HFFc6 (cell line): ENCODE data around the gene RAB31. TPM values are rescaled to one million over a fixed set of nuclear protein-coding genes. Genes with fewer than 3 reads are reported as not detected.
"Not testable (repeated sequence)": the region's sequence is repeated elsewhere in the genome, so short reads cannot be mapped to it uniquely, and the experiment has no call there.

Experiments used
- DNase-seq: peaks from one replicate; pipeline ENCODE4 v3.0.0-alpha.2; 2018
- H3K27ac Mint-ChIP-seq: 2 replicates; pipeline ENCODE4 v1.8.0; 2020; ENCODE audit warnings: mild to moderate bottlenecking, mixed read lengths
- H3K27me3 Mint-ChIP-seq: 2 replicates; pipeline ENCODE4 v1.8.0; 2021; ENCODE audit warnings: mild to moderate bottlenecking, moderate library complexity, mixed read lengths; ENCODE audit not compliant: insufficient read depth
- H3K36me3 Mint-ChIP-seq: 2 replicates; pipeline ENCODE4 v1.8.0; 2021; ENCODE audit warnings: low read depth, mixed read lengths
- H3K4me1 Mint-ChIP-seq: 2 replicates; pipeline ENCODE4 v1.8.0; 2020; ENCODE audit warnings: low read depth, mixed read lengths
- H3K4me3 Mint-ChIP-seq: 2 replicates; pipeline ENCODE4 v1.8.0; 2020; ENCODE audit warnings: mild to moderate bottlenecking, moderate library complexity, mixed read lengths
- H3K9me3 Mint-ChIP-seq: 2 replicates; pipeline ENCODE4 v1.8.0; 2020; ENCODE audit warnings: mild to moderate bottlenecking, mixed read lengths
- CTCF ChIP-seq: fragments of 200-600 bp; sonication (generic); IDR thresholded peaks from 2 replicates; pipeline ENCODE4 v1.5.0; 2021; ENCODE audit warnings: antibody characterized with exemption, mild to moderate bottlenecking
- total RNA-seq, 6 experiments: library from RNA; stranded (reverse); fragmentation: NEBNext Ultra II Directional; extraction: Animal tissue kit (Norgen Biotek cat#: 25700); gene quantifications; 2 replicates in 1 of 6; 3 replicates in 5 of 6; pipeline ENCODE4 v1.2.3, GENCODE V29; 2021

RAB31 gene
- total RNA-seq, 6 experiments from 2014 or later, result 29.4 to 47.5 (median 43.5) TPM

- Mint-ChIP-seq H3K4me3 (no peak overlapping the region), H3K4me1 (peaks cover 41% of the 10 kb centered on the region), H3K36me3 (no peaks in the 10 kb centered on the region), H3K9me3 (no peaks in the 10 kb centered on the region), H3K27ac (no peak overlapping the region; the same call in 1 of the 2 replicates), H3K27me3 (no peaks in the 10 kb centered on the region; the same call in 1 of the 2 replicates)
- no peak for DNase-seq
- no peak for TF ChIP-seq CTCF
These were observed 189.0 kb downstream of the RAB31 start for GRCh38 chr18:9897129-9897528.

- H3K4me3 Mint-ChIP-seq, H3K27me3 Mint-ChIP-seq, H3K9me3 Mint-ChIP-seq, H3K36me3 Mint-ChIP-seq, H3K27ac Mint-ChIP-seq, DNase-seq: not testable (repeated sequence)
- H3K4me1 Mint-ChIP-seq, result peaks cover 41% of the 10 kb centered on the region
These were observed 189.7 kb downstream of the RAB31 start for GRCh38 chr18:9897787-9898291.

- Mint-ChIP-seq H3K27ac (peak overlapping the region; percentile 61), H3K36me3 (no peaks in the 10 kb centered on the region), H3K4me3 (peak overlapping the region; percentile 16), H3K9me3 (no peaks in the 10 kb centered on the region), H3K27me3 (no peaks in the 10 kb centered on the region; the same call in 1 of the 2 replicates), H3K4me1 (peaks cover 41% of the 10 kb centered on the region)
- no peak for TF ChIP-seq CTCF
- DNase-seq, result peak; percentile 85
These were observed 190.9 kb downstream of the RAB31 start for GRCh38 chr18:9898792-9899549.

GRCh38 chr18:9899550-9899930, 191.4 kb downstream of the RAB31 start:
- H3K36me3 Mint-ChIP-seq, H3K9me3 Mint-ChIP-seq, H3K4me3 Mint-ChIP-seq, DNase-seq, H3K27me3 Mint-ChIP-seq: not testable (repeated sequence)
- peaks cover 41% of the 10 kb centered on the region for H3K4me1 Mint-ChIP-seq
- peak overlapping the region; percentile 61 for H3K27ac Mint-ChIP-seq

GRCh38 chr18:9900699-9901098, 192.6 kb downstream of the RAB31 start:
- Mint-ChIP-seq H3K9me3 (no peaks in the 10 kb centered on the region), H3K36me3 (no peaks in the 10 kb centered on the region), H3K4me3 (no peak overlapping the region), H3K4me1 (peaks cover 33% of the 10 kb centered on the region), H3K27me3 (no peaks in the 10 kb centered on the region; the same call in 1 of the 2 replicates), H3K27ac (no peak overlapping the region)
- no peak for DNase-seq
- no peak for TF ChIP-seq CTCF

- Mint-ChIP-seq H3K9me3 (no peaks in the 10 kb centered on the region), H3K36me3 (no peaks in the 10 kb centered on the region), H3K4me3 (no peak overlapping the region), H3K27ac (no peak overlapping the region), H3K4me1 (peaks cover 37% of the 10 kb centered on the region), H3K27me3 (no peaks in the 10 kb centered on the region; the same call in 1 of the 2 replicates)
- no peak for DNase-seq
- no peak for TF ChIP-seq CTCF
These were observed 193.3 kb downstream of the RAB31 start for GRCh38 chr18:9901377-9901776.

GRCh38 chr18:9902264-9902663, 194.2 kb downstream of the RAB31 start:
- H3K27ac Mint-ChIP-seq, H3K27me3 Mint-ChIP-seq, H3K9me3 Mint-ChIP-seq, H3K4me3 Mint-ChIP-seq, DNase-seq, H3K36me3 Mint-ChIP-seq: not testable (repeated sequence)
- peaks cover 37% of the 10 kb centered on the region for H3K4me1 Mint-ChIP-seq
